T-cell (primary cell): ENCODE measurements around the gene STIM1. TPM values are rescaled to one million over a fixed set of nuclear protein-coding genes. Genes with fewer than 3 reads are reported as not detected.
"Not testable (repeated sequence)": the region's sequence is repeated elsewhere in the genome, so short reads cannot be mapped to it uniquely, and the experiment has no call there.

ENCODE experiments used
- ATAC-seq, 4 experiments: fragments of 200-7000 bp in 3 of 4; fragments of 150-1000 bp in 1 of 4; cut with Tn5 transposase; replicated peaks in 1 of 4; 1 replicate in 3 of 4; 2 replicates in 1 of 4; pipeline ENCODE4 v1.10.0; 2021; ENCODE audit warnings: moderate library complexity in 3 of 4, mild to moderate bottlenecking in 2 of 4, moderate number of reproducible peaks in 1 of 4
- CTCF ChIA-PET, 2 donors: fragments of 300-600 bp; sonication (Branson Sonifier 250); formaldehyde crosslinking; loops; one replicate each; lab custom pipeline; 2022; ENCODE audit warnings: antibody characterized with exemption in 2 of 2; lab: Charles Lee
- POLR2A ChIA-PET, 2 donors: fragments of 300-600 bp; sonication (Branson Sonifier 250); formaldehyde crosslinking; loops; one replicate each; lab custom pipeline; 2022; ENCODE audit warnings: antibody characterized with exemption in 2 of 2; lab: Charles Lee
- DNase-seq, 35 experiments: peaks; one replicate each; pipeline versions ENCODE4 v3.0.0 to v3.0.0-alpha.2; 2013 to 2023
- H3K27ac ChIP-seq: one replicate; pipeline ENCODE4 v1.5.1; 2013; ENCODE audit warnings: low read length
- H3K27me3 ChIP-seq, 2 experiments: replicated peaks in 1 of 2; 1 replicate in 1 of 2; 2 replicates in 1 of 2; pipeline versions ENCODE4 v1.6.1 to v1.7.0; 2013; ENCODE audit warnings: low read length in 1 of 2, mixed read lengths in 1 of 2; ENCODE audit not compliant: control insufficient read depth in 2 of 2, insufficient read depth in 2 of 2; ENCODE audit errors: extremely low read depth in 1 of 2
- H3K36me3 ChIP-seq, 2 donors: 1 replicate in 1 of 2; 2 replicates in 1 of 2; pipeline versions ENCODE4 v1.6.1 to v1.7.0; 2013; ENCODE audit warnings: low read length in 1 of 2; ENCODE audit not compliant: control insufficient read depth in 2 of 2, insufficient read depth in 1 of 2; ENCODE audit errors: extremely low read depth in 1 of 2
- H3K4me1 ChIP-seq, 2 experiments: 1 replicate in 1 of 2; 2 replicates in 1 of 2; pipeline versions ENCODE4 v1.6.1 to v1.7.0; 2013; ENCODE audit warnings: low read length in 2 of 2, mixed read lengths in 1 of 2; ENCODE audit not compliant: insufficient read depth in 2 of 2, control insufficient read depth in 1 of 2; ENCODE audit errors: extremely low read depth in 1 of 2
- H3K4me3 ChIP-seq, 2 donors: 1 replicate in 1 of 2; 2 replicates in 1 of 2; pipeline versions ENCODE4 v1.5.1 to v1.7.0; 2013; ENCODE audit warnings: mild to moderate bottlenecking in 2 of 2, low read length in 1 of 2, moderate library complexity in 1 of 2; ENCODE audit not compliant: control insufficient read depth in 1 of 2; ENCODE audit errors: extremely low read depth in 1 of 2
- H3K9me3 ChIP-seq: 2 replicates; pipeline ENCODE4 v1.7.0; 2013
- H3K27ac Mint-ChIP-seq, 2 donors: one replicate each; pipeline ENCODE4 v1.8.0; 2020 to 2021; ENCODE audit warnings: mild to moderate bottlenecking in 2 of 2, mixed read lengths in 2 of 2
- H3K27me3 Mint-ChIP-seq, 2 donors: one replicate each; pipeline ENCODE4 v1.8.0; 2021 to 2022; ENCODE audit warnings: mixed read lengths in 2 of 2
- H3K36me3 Mint-ChIP-seq: one replicate; pipeline ENCODE4 v1.8.0; 2021; ENCODE audit warnings: mixed read lengths
- H3K4me1 Mint-ChIP-seq, 3 donors: one replicate each; pipeline ENCODE4 v1.8.0; 2020 to 2022; ENCODE audit warnings: mixed read lengths in 3 of 3, mild to moderate bottlenecking in 1 of 3
- H3K4me3 Mint-ChIP-seq, 3 donors: one replicate each; pipeline ENCODE4 v1.8.0; 2020 to 2022; ENCODE audit warnings: mild to moderate bottlenecking in 3 of 3, mixed read lengths in 3 of 3, moderate library complexity in 3 of 3
- H3K9me3 Mint-ChIP-seq, 3 donors: one replicate each; pipeline ENCODE4 v1.8.0; 2020 to 2022; ENCODE audit warnings: mixed read lengths in 3 of 3
- WGBS: methylation state at CpG from one replicate; pipeline ENCODE4 v1.1.5; 2013; ENCODE audit warnings: missing lambda C conversion rate; ENCODE audit not compliant: insufficient coverage; 5-methylcytosine and 5-hydroxymethylcytosine counted together
- total RNA-seq, 35 experiments: library from RNA in 6 of 35; stranded (reverse) in 6 of 35; fragments of 120-200 nt in 1 of 35; gene quantifications; one replicate each; pipeline versions ENCODE4 v1.2.1 to v1.2.4 and lab custom pipeline; 2013 to 2026

STIM1 gene
- total RNA-seq, 5 donors from 2014 or later (not counting 1 experiment from before 2014, with no cell fraction given), result 87.6 to 139 (median 94.5) TPM

DNA sequence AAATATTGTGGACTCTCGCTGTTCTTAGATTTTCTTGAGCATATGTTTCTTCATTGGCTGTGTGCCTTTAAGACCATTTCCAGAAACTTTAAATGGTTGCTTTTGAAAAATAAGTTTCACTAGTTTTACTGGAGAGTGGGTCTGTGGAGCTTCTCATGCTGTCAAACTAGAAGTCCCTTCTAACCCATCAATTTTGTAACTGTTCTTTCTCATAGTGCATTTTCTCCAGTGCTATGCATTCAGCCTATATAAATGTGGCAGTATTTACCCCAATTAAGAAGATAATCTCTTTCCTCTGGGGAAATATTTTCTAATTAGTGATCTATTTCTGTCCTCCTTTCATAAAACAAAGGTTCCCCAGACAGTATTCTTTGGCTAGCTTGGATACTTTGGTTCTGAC is 141.2 kb downstream of the STIM1 start:
- Mint-ChIP-seq H3K9me3 (peaks cover 4 to 20% (median 9%) of the 10 kb centered on the region in 3 donors), H3K4me1 (peaks cover 48 to 64% (median 56%) of the 10 kb centered on the region in 3 donors), H3K27ac (peak overlapping the region in 1 of 2 donors; percentile 64), H3K36me3 (peaks cover 45% of the 10 kb centered on the region), H3K27me3 (no peaks in the 10 kb centered on the region), H3K4me3 (no peak overlapping the region)
- Histone ChIP-seq H3K36me3 (no peaks in the 10 kb centered on the region), H3K9me3 (peaks cover 3% of the 10 kb centered on the region), H3K4me3 (no peak overlapping the region), H3K4me1 (peaks cover 5 to 7% of the 10 kb centered on the region in 2 experiments), H3K27me3 (no peaks in the 10 kb centered on the region), H3K27ac (no peak overlapping the region)
- no peak for DNase-seq
- POLR2A ChIA-PET, result no interaction called here
- CTCF ChIA-PET, result no interaction called here
- no peak for ATAC-seq
- 100% methylated on average over 1 of the region's 1 CpG for WGBS

DNA sequence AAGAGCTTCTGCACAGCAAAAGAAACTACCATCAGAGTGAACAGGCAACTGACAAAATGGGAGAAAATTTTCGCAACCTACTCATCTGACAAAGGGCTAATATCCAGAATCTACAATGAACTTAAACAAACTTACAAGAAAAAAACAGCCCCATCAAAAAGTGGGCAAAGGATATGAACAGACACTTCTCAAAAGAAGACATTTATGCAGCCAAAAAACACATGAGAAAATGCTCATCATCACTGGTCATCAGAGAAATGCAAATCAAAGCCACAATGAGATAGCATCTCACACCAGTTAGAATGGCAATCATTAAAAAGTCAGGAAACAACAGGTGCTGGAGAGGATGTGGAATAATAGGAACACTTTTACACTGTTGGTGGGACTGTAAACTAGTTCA is 149.3 kb downstream of the STIM1 start:
- H3K27me3 ChIP-seq, H3K9me3 Mint-ChIP-seq, H3K27ac Mint-ChIP-seq, ATAC-seq, DNase-seq, POLR2A ChIA-PET, H3K27me3 Mint-ChIP-seq, H3K4me3 Mint-ChIP-seq, H3K4me1 ChIP-seq, CTCF ChIA-PET, H3K36me3 ChIP-seq, H3K9me3 ChIP-seq, H3K4me3 ChIP-seq, H3K27ac ChIP-seq: not testable (repeated sequence)
- WGBS, result no CpG with 5 or more reads among the region's 1 CpG
- peaks cover 22 to 29% (median 28%) of the 10 kb centered on the region in 3 donors for H3K4me1 Mint-ChIP-seq
- H3K36me3 Mint-ChIP-seq, result peaks cover 10% of the 10 kb centered on the region

DNA sequence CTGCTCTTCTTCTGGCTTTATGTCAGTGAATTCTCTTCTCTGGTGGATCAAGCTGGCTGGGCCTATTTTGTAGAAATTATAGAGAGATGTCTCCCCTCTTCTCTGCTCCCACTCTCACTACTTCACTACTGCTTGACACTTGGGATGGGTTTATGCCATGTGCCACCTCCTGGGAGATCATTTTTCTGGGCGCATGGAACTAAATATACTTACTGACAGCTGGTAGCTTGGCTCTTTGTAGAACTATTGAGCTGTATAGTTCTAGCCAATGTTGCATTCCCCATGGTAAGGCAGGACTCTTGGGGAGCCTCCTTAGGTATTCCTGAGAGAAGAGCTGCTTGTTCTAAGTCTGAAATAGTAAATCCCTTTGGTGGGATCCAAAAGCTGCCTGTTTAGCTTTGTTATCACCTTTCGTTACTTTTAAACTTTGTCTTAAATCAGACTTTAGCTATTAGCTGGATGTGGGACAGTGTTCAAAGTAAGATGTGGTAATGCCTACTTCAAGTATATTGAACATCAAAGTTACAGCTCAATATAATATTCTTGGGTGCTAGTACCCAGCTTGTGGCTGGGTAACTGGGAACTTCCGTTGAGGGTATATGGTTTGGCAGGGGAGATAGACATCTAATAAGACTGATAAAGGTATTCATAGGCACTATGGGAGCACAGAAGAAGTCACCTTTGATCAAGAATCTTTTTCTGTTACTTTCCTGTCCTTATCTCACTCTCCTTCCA is 151.6 kb downstream of the STIM1 start:
- ATAC-seq (peak; percentile 54 to 72 (median 66)), DNase-seq (peak in 1 of 35 experiments; percentile 21)
- CTCF ChIA-PET, result interaction anchor here in 1 of 2 donors (0.7 to 0.9 kb wide), 4 partner anchors 10 to 158 kb away, joined by 3 to 4 read pairs (median 3); no protein-coding TSS in a partner anchor
- WGBS, result 60% methylated on average over 1 of the region's 3 CpGs
- no peaks in the 10 kb centered on the region for H3K27me3 Mint-ChIP-seq
- H3K36me3 Mint-ChIP-seq, result peaks cover 14% of the 10 kb centered on the region
- POLR2A ChIA-PET, result interaction anchor here (0.6 to 0.8 kb wide), 3 partner anchors 62 to 273 kb away, joined by 3 to 5 read pairs (median 3); no protein-coding TSS in a partner anchor
- Histone ChIP-seq H3K36me3 (no peaks in the 10 kb centered on the region), H3K9me3 (no peaks in the 10 kb centered on the region), H3K27ac (no peak overlapping the region), H3K27me3 (no peaks in the 10 kb centered on the region), H3K4me1 (peaks cover 2 to 9% of the 10 kb centered on the region in 2 experiments), H3K4me3 (no peak overlapping the region)
- H3K27ac Mint-ChIP-seq, result peak overlapping the region; percentile 30 to 38
- peaks cover 0 to 2% (median 0%) of the 10 kb centered on the region in 3 donors for H3K9me3 Mint-ChIP-seq
- peak overlapping the region in 1 of 3 donors; percentile 63 for H3K4me3 Mint-ChIP-seq
- H3K4me1 Mint-ChIP-seq, result peaks cover 36 to 40% (median 39%) of the 10 kb centered on the region in 3 donors

DNA sequence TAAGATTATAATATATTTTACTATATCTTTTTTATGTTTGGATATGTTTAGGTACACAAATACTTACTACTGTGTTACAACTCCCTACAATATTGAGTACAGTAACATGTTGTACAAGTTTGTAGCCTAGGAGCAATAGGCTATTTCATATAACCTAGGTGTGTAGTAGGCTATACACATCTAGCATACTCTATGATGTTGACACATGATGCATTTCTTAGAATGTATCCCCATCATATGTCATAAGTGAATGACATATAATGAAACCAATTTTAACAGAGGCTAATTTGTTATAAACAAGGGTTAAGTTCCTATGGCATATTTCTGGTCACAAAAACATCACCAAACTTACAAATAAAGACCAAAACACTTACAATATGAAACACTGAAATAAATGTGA is 152.7 kb downstream of the STIM1 start:
- DNase-seq, result no peak
- ChIA-PET POLR2A (interaction anchor here in 1 of 2 donors (0.5 kb wide), 1 partner anchor 23 kb away, joined by 3 read pairs; no protein-coding TSS in a partner anchor), CTCF (interaction anchor here in 1 of 2 donors (0.6 kb wide), 1 partner anchor 256 kb away, joined by 3 read pairs; no protein-coding TSS in a partner anchor)
- no peak overlapping the region for H3K27ac ChIP-seq
- peaks cover 0 to 2% (median 0%) of the 10 kb centered on the region in 3 donors for H3K9me3 Mint-ChIP-seq
- H3K4me3 ChIP-seq, result no peak overlapping the region
- no peaks in the 10 kb centered on the region for H3K27me3 Mint-ChIP-seq
- no peak overlapping the region for H3K27ac Mint-ChIP-seq
- H3K4me1 Mint-ChIP-seq, result peaks cover 46 to 50% (median 49%) of the 10 kb centered on the region in 3 donors
- ATAC-seq, result no peak
- H3K4me1 ChIP-seq, result peaks cover 2 to 9% of the 10 kb centered on the region in 2 experiments
- H3K36me3 Mint-ChIP-seq, result peaks cover 24% of the 10 kb centered on the region
- no peaks in the 10 kb centered on the region for H3K36me3 ChIP-seq
- H3K9me3 ChIP-seq, result no peaks in the 10 kb centered on the region
- no peaks in the 10 kb centered on the region for H3K27me3 ChIP-seq
- no peak overlapping the region for H3K4me3 Mint-ChIP-seq

DNA sequence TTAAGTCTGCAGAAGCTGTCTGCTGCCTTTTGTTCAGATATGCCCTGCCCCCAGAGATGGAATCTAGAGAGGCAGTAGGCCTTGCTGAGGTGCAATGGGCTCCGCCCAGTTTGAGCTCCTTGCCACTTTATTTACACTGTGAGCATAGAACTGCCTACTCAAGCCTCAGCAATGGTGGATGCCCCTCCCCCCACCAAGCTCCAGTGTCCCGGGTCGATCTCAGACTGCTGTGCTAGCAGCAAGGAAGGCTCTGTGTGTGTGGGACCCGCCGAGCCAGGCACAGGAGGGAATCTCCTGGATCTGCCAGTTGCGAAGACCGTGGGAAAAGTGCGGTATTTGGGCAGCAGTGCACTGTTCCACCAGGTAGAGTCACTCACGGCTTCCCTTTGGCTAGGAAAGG is 161.1 kb downstream of the STIM1 start:
- H3K9me3 ChIP-seq, H3K4me3 Mint-ChIP-seq, H3K4me3 ChIP-seq, H3K9me3 Mint-ChIP-seq, H3K4me1 ChIP-seq, POLR2A ChIA-PET, H3K27me3 Mint-ChIP-seq, H3K27ac Mint-ChIP-seq, H3K27ac ChIP-seq, H3K36me3 ChIP-seq, DNase-seq, H3K27me3 ChIP-seq, CTCF ChIA-PET, ATAC-seq: not testable (repeated sequence)
- Mint-ChIP-seq H3K36me3 (peaks cover 44% of the 10 kb centered on the region), H3K4me1 (peaks cover 76 to 84% (median 81%) of the 10 kb centered on the region in 3 donors)
- WGBS, result 98% methylated on average over 6 of the region's 9 CpGs

DNA sequence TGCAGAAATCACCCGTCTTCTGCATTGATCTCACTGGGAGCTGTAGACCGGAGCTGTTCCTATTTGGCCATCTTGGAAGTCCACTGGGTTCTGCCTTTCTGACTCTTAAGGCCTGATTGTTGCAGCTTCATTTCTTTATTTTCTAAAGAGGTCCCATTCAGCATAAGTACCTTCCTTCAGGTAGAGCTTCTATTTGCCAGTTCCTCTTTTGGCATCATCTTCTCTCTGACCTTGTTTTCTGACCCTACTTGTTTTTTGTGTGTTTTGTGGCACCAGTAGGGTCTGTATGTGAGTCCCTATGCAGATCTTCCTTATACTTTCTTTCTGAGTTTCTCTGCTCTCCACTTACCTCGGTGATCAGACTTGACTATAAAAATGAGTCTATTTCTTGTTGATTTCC is 161.7 kb downstream of the STIM1 start:
- H3K4me3 ChIP-seq, result no peak overlapping the region
- DNase-seq (no peak), ATAC-seq (no peak)
- H3K27me3 ChIP-seq, result no peaks in the 10 kb centered on the region
- Mint-ChIP-seq H3K9me3 (peaks cover 0 to 6% (median 0%) of the 10 kb centered on the region in 3 donors), H3K27ac (peak overlapping the region; percentile 28 to 41), H3K4me3 (no peak overlapping the region), H3K36me3 (peaks cover 43% of the 10 kb centered on the region), H3K4me1 (peaks cover 71 to 82% (median 76%) of the 10 kb centered on the region in 3 donors), H3K27me3 (no peaks in the 10 kb centered on the region)
- H3K36me3 ChIP-seq, result no peaks in the 10 kb centered on the region
- peaks cover 0 to 8% of the 10 kb centered on the region in 2 experiments for H3K4me1 ChIP-seq
- ChIA-PET POLR2A (interaction anchor here (0.5 kb wide), 2 partner anchors 11 to 26 kb away, joined by 4 to 5 read pairs; no protein-coding TSS in a partner anchor), CTCF (interaction anchor here in 1 of 2 donors (0.6 to 1.0 kb wide), 2 partner anchors 10 to 104 kb away, joined by 3 read pairs; no protein-coding TSS in a partner anchor)
- H3K9me3 ChIP-seq, result no peaks in the 10 kb centered on the region
- no peak overlapping the region for H3K27ac ChIP-seq
- 100% methylated on average over 2 of the region's 3 CpGs for WGBS
